ENCODE results near the gene NKAIN1.

GRCh38 chr1:31215065-31215570 lies 24.6 kb downstream of the NKAIN1 start:
- TF ChIP-seq POLR2A (IDR thresholded peaks at IDR 0.05) (no peak), CTCF (IDR thresholded peaks at IDR 0.05 in 8 of 11, conservative IDR thresholded peaks at IDR 0.05 in 3 of 11) (no peak)
